PC-9 (cell line): ENCODE measurements around the gene LEKR1. TPM values are rescaled to one million over a fixed set of nuclear protein-coding genes. Genes with fewer than 3 reads are reported as not detected.
A peak's percentile ranks its signal among the peaks of the same experiment; 100 is the strongest.

Source experiments
- BruUV-seq: library from RNA; stranded (reverse); fragments of 400-500 nt; replicated peaks from 2 replicates; lab custom pipeline; 2021; lab: Mats Ljungman, UMichigan
- CTCF ChIA-PET: fragments of 300-600 bp; sonication (Branson Sonifier 250); formaldehyde crosslinking; loops from one replicate; lab custom pipeline; 2022; ENCODE audit warnings: antibody characterized with exemption; lab: Charles Lee
- POLR2A ChIA-PET: fragments of 300-600 bp; sonication (Branson Sonifier 250); formaldehyde crosslinking; loops from one replicate; lab custom pipeline; 2022; ENCODE audit warnings: antibody characterized with exemption; ENCODE audit not compliant: unreplicated experiment; lab: Charles Lee
- DNase-seq, 2 experiments: peaks; one replicate each; pipeline versions ENCODE4 v3.0.0 to v3.0.0-alpha.2; 2015 to 2022; ENCODE audit warnings: mixed read lengths in 1 of 2
- H2AFZ ChIP-seq: fragments of 200-600 bp; sonication (generic); 2 replicates; pipeline ENCODE4 v1.8.1; 2017; ENCODE audit warnings: antibody characterized with exemption
- H3F3A ChIP-seq: fragments of 200-600 bp; sonication (generic); 2 replicates; pipeline ENCODE4 v1.8.1; 2017; ENCODE audit warnings: antibody characterized with exemption, mild to moderate bottlenecking, low read depth; ENCODE audit not compliant: insufficient read depth
- H3K27ac ChIP-seq: fragments of 200-600 bp; sonication (generic); 2 replicates; pipeline ENCODE4 v1.6.1; 2016; ENCODE audit warnings: mixed run types
- H3K27me3 ChIP-seq: fragments of 200-600 bp; sonication (generic); 2 replicates; pipeline ENCODE4 v1.6.1; 2016; ENCODE audit warnings: low read depth, mixed run types; ENCODE audit not compliant: insufficient read depth
- H3K36me3 ChIP-seq: fragments of 200-600 bp; sonication (generic); 2 replicates; pipeline ENCODE4 v1.6.1; 2016; ENCODE audit warnings: low read depth, mixed run types
- H3K4me1 ChIP-seq: fragments of 200-600 bp; sonication (generic); replicated peaks from 2 replicates; pipeline ENCODE4 v1.6.1; 2016; ENCODE audit warnings: mixed run types; ENCODE audit not compliant: insufficient read depth
- H3K4me2 ChIP-seq: fragments of 200-600 bp; sonication (generic); 2 replicates; pipeline ENCODE4 v1.6.1; 2017; ENCODE audit warnings: mixed run types
- H3K4me3 ChIP-seq: fragments of 200-600 bp; sonication (generic); 2 replicates; pipeline ENCODE4 v1.6.1; 2016; ENCODE audit warnings: mixed run types
- H3K79me2 ChIP-seq: fragments of 200-600 bp; sonication (generic); 2 replicates; pipeline ENCODE4 v1.6.1; 2017; ENCODE audit warnings: low read depth, mixed run types
- H3K9me2 ChIP-seq: fragments of 200-600 bp; sonication (generic); 2 replicates; pipeline ENCODE4 v1.8.1; 2017; ENCODE audit warnings: mild to moderate bottlenecking; ENCODE audit not compliant: insufficient read depth
- H3K9me3 ChIP-seq: fragments of 200-600 bp; sonication (generic); 2 replicates; pipeline ENCODE4 v1.8.1; 2016; ENCODE audit warnings: low read depth; ENCODE audit not compliant: insufficient read depth
- H4K20me1 ChIP-seq: fragments of 200-600 bp; sonication (generic); 2 replicates; pipeline ENCODE4 v1.8.1; 2017; ENCODE audit not compliant: insufficient read depth
- EZH2 ChIP-seq: fragments of 200-600 bp; sonication (generic); IDR thresholded peaks from 2 replicates; pipeline ENCODE4 v1.8.0; 2017; ENCODE audit warnings: antibody characterized with exemption, low read depth
- intact Hi-C: fragments of 100-400 bp; cut with micrococcal nuclease; formaldehyde crosslinking; loops from one replicate; pipeline ENCODE4 v1.10.0; 2022; ENCODE audit not compliant: unreplicated experiment
- total RNA-seq: library from RNA; stranded (reverse); gene quantifications from 2 replicates; pipeline ENCODE4 v1.2.3, GENCODE V29; 2021
- TF ChIP-seq, protein P1 (sequence below): fragments of 200-600 bp; sonication (generic); conservative IDR thresholded peaks from 2 replicates; pipeline ENCODE4 v1.6.1; 2017; ENCODE audit warnings: mixed run types, antibody characterized with exemption, mild to moderate bottlenecking, moderate library complexity

The LEKR1 gene
- total RNA-seq, 1 experiment from 2014 or later = 3.9 TPM

- no peaks in the 10 kb centered on the region for H3K36me3 ChIP-seq
- H3K27me3 ChIP-seq = no peaks in the 10 kb centered on the region
- H4K20me1 ChIP-seq = no peaks in the 10 kb centered on the region
- BruUV-seq = no TSS peak
- H3K4me2 ChIP-seq = no peak overlapping the region
- peak in 1 of 2 experiments; percentile 26 for DNase-seq
- no peak overlapping the region for H2AFZ ChIP-seq
- no peaks in the 10 kb centered on the region for H3K9me3 ChIP-seq
- H3F3A ChIP-seq = no peaks in the 10 kb centered on the region
- TF ChIP-seq, protein P1, sequence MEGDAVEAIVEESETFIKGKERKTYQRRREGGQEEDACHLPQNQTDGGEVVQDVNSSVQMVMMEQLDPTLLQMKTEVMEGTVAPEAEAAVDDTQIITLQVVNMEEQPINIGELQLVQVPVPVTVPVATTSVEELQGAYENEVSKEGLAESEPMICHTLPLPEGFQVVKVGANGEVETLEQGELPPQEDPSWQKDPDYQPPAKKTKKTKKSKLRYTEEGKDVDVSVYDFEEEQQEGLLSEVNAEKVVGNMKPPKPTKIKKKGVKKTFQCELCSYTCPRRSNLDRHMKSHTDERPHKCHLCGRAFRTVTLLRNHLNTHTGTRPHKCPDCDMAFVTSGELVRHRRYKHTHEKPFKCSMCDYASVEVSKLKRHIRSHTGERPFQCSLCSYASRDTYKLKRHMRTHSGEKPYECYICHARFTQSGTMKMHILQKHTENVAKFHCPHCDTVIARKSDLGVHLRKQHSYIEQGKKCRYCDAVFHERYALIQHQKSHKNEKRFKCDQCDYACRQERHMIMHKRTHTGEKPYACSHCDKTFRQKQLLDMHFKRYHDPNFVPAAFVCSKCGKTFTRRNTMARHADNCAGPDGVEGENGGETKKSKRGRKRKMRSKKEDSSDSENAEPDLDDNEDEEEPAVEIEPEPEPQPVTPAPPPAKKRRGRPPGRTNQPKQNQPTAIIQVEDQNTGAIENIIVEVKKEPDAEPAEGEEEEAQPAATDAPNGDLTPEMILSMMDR = no peak
- TF ChIP-seq EZH2 = no peak
- no peak overlapping the region for H3K27ac ChIP-seq
- H3K9me2 ChIP-seq = no peaks in the 10 kb centered on the region
- H3K4me1 ChIP-seq = no peaks in the 10 kb centered on the region
- intact Hi-C loops = no loop called here
- no peaks in the 10 kb centered on the region for H3K79me2 ChIP-seq
- ChIA-PET POLR2A (no interaction called here), CTCF (no interaction called here)
- H3K4me3 ChIP-seq = no peak overlapping the region
Measured at GRCh38 chr3:156975721-156976120, 149.6 kb downstream of the LEKR1 start.

GRCh38 chr3:156976933-156977332 is 150.8 kb downstream of the LEKR1 start:
- Histone ChIP-seq H3K27ac (no peak overlapping the region), H3K4me1 (no peaks in the 10 kb centered on the region), H3K4me2 (no peak overlapping the region), H3K9me3 (no peaks in the 10 kb centered on the region), H4K20me1 (no peaks in the 10 kb centered on the region), H3F3A (no peaks in the 10 kb centered on the region), H2AFZ (no peak overlapping the region), H3K4me3 (no peak overlapping the region), H3K36me3 (no peaks in the 10 kb centered on the region), H3K79me2 (no peaks in the 10 kb centered on the region), H3K9me2 (no peaks in the 10 kb centered on the region), H3K27me3 (no peaks in the 10 kb centered on the region)
- no peak for DNase-seq
- intact Hi-C loops = no loop called here
- TF ChIP-seq, protein P1 = no peak
- TF ChIP-seq EZH2 = no peak
- ChIA-PET CTCF (no interaction called here), POLR2A (no interaction called here)
- no TSS peak for BruUV-seq

DNA sequence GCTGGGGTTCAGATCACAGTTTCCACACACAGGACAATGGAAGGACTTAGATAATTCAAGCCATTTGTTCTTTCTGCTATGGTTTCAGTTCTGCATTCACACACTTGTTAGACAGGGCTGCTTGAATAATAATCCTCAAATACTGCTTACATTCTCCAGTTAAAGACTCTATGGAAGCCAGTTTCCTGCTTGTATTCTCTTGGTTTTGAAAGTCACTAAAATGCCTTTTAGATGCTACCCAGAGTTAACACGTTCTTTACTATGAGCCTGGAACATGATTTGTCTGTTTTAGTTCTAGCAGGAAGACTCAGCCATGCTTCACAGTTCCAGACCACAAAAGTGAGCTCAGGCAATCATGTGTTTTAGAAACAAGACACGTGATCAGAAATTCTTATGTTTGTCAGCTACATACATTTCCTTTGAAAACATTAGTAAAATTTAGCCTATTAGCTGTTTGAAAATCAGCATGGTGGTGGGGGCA is 152.4 kb downstream of the LEKR1 start:
- Histone ChIP-seq H3F3A (no peaks in the 10 kb centered on the region), H3K4me3 (no peak overlapping the region), H3K27ac (no peak overlapping the region), H3K9me3 (no peaks in the 10 kb centered on the region), H3K9me2 (no peaks in the 10 kb centered on the region), H4K20me1 (no peaks in the 10 kb centered on the region), H3K27me3 (no peaks in the 10 kb centered on the region), H3K79me2 (no peaks in the 10 kb centered on the region), H3K4me2 (no peak overlapping the region), H3K4me1 (no peaks in the 10 kb centered on the region), H3K36me3 (no peaks in the 10 kb centered on the region), H2AFZ (no peak overlapping the region)
- intact Hi-C loops = no loop called here
- no TSS peak for BruUV-seq
- no peak for TF ChIP-seq EZH2
- TF ChIP-seq, protein P1 = no peak
- ChIA-PET CTCF (no interaction called here), POLR2A (no interaction called here)
- DNase-seq = no peak
